ENCODE results near the gene CHST9. TPM values are rescaled to one million over a fixed set of nuclear protein-coding genes. Genes with fewer than 3 reads are reported as not detected.
"Not testable (repeated sequence)": the region's sequence is repeated elsewhere in the genome, so short reads cannot be mapped to it uniquely, and the experiment has no call there.

Gene CHST9
- polyA plus RNA-seq, 12 donors: 0.08 to 0.54 (median 0.31) TPM; not detected in 2

GRCh38 chr18:27104743-27105142 lies 80.4 kb downstream of the CHST9 start:
- no peak for DNase-seq

- DNase-seq: no peak
Observed at GRCh38 chr18:27094621-27095020, 90.5 kb downstream of the CHST9 start.

- DNase-seq: not testable (repeated sequence)
Observed at GRCh38 chr18:27093290-27093689, 91.8 kb downstream of the CHST9 start.

DNA sequence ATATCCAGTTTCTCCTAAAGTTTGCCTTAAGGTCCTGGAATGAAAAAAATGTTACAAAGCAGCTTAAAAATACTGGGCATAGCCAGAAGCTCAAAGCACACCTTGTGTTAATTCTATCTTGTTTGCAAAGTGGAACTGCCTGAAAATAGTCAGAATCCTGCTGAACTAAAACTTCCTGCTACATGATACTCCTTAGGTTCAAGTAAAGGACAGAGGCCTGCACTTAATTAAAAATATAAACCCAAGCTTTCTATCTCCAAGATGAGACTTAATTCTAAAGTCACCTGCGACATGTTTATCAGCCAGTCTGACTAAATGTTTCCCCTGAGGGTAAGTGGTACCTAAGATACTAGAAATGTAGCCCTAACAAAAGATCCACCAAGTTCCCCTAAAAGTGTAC lies 103.4 kb downstream of the CHST9 start:
- no peak for DNase-seq

GRCh38 chr18:27075828-27076227 lies 109.3 kb downstream of the CHST9 start:
- no peak for DNase-seq

DNA sequence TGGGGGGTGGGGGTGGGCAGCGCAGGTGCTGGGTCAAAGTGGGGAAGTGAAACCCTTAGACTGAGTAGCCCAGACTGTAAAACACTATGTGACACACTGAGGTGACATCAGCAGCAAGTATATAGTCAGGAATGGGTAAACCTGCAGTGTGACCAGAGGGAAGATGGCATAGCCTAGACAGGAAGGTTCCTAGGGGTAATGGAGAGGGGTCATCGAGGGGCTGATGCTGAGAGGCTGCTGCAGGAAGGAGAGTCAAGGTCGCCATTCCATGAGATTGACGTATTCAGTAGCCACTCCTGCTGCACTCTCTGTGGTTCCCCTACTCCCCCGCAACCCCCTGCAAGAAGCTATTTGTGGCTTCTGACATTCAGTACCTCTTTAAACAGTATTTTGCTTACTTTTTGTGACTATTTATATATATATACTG lies 111.7 kb downstream of the CHST9 start:
- no peak for DNase-seq

- no peak for DNase-seq
Observed at GRCh38 chr18:27064673-27065072, 120.4 kb downstream of the CHST9 start.

DNA sequence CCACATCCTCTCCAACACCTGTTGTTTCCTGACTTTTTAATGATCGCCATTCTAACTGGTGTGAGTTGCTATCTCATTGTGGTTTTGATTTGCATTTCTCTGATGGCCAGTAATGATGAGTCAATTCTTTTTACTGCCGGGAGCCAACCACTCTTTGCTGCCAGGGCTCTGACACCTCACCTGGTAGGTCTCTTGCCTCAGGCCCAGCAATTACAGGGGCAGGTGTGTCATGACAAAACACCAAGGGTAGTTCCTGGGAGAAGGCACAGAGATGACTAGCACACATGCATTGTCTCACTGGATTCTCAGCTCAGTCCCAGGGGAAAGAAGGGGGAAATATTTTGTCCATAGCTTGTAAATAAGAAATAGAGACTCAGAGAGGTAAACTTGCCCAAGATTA lies 122.3 kb downstream of the CHST9 start:
- DNase-seq: no peak

GRCh38 chr18:27061488-27062095 lies 123.5 kb downstream of the CHST9 start:
- DNase-seq: no peak

DNA sequence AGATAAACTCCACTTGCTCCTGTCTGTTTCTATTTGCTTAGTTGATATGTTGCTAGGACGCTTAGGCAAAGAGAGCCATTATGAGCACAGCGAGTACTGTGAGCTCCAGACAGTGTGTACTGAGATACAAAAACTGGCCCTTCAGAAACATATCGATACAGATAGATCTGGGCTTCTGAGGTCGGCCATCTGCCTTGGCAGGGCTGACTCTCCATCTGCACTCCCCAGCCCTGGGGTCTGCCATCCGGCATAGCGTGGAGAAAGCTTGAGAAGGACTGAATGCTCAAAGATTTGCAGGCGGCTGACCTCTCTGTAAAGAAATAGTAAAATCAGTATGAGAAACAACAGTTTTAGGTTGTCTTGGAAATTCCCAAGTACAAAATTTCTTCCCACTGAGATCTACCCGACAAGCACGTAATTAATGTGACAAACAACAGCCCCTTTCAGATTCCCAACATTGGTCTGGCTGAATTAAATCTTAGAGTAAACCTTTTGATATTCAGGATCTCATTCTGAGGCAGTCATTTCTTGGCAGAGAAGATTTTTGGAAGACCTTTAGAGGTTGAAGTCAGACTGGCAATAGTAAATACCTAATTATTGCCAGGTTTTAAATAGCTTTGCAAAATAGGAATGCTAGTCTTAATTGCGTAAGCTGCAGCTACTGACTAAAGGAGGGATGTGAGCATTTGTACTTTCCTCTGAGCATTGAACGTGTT lies 127.4 kb downstream of the CHST9 start:
- no peak for DNase-seq

DNA sequence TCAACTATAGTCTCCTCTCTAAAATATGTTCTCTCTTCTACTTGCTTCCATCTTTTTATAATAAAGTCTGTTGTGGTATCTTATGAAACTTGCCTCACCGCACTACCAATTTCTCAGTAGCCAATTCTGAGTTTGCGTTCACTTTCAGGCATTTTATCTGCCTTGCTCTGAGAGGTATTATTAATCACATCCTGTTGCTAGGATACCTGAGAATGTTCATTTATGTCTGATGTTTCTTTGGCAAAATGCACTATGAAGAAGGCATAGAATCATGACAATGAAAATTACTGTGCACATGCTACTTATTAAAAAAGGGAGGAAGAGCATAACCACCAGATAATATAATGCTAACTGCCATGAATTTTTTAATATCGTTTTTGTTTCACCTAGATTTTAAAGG lies 130.2 kb downstream of the CHST9 start:
- no peak for DNase-seq

- DNase-seq: no peak
Observed at GRCh38 chr18:27049969-27050368, 135.1 kb downstream of the CHST9 start.

GRCh38 chr18:27045342-27045741 lies 139.8 kb downstream of the CHST9 start:
- DNase-seq: no peak

- DNase-seq: no peak
Observed at GRCh38 chr18:27042177-27042576, 142.9 kb downstream of the CHST9 start.

- no peak for DNase-seq
Observed at GRCh38 chr18:27040796-27041195, 144.3 kb downstream of the CHST9 start.

GRCh38 chr18:27033722-27034121 lies 151.4 kb downstream of the CHST9 start:
- no peak for DNase-seq

- DNase-seq: no peak
Observed at GRCh38 chr18:27030421-27030820, 154.7 kb downstream of the CHST9 start.

GRCh38 chr18:27022477-27022876 lies 162.6 kb downstream of the CHST9 start:
- DNase-seq: no peak

DNA sequence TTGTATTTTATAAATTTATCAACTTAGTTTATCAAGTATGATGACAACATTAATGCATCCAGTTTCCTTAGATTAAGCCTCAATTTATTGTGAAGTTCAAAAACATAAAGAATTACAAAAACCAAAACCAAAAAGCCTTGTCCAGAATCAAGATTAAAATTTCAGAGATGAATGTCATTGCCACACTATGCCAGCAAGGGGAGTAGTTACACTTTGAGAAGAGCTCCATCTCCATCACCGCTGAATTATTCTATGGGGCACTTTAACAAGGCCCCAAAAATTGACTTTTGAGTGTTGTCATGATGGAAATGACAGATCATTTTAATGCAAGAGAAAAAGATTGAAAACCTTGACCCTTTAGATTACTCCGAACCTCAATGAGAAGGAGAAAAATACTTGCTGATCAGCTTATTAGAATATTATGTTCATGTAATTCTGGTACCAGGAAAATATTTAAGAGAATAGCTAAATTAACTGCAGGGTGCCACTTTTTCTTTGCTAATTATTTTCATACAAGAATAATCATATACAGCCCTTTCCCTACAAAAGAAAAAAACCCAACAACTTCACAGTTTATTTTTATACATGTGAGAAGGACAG lies 167.1 kb downstream of the CHST9 start:
- DNase-seq: no peak

DNA sequence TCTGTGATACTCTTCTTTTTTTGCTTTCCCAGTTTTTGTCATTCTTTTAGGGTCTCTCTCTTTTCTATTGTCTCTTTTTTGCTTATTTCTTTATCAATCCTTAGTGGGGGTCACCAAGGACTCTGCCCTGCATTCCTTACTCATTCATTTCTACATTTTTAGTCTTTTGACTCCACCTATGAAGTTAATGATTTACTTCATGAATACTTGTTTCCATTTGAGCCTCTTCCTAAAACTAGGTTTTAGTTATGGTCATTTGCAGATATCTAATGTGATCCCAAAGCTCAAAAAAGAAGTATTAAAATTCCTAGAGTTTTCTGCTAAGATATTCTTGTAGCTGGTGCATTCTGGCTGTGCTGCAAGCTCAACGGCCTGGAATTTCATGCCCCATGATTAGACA lies 170.3 kb downstream of the CHST9 start:
- no peak for DNase-seq

- no peak for DNase-seq
Observed at GRCh38 chr18:27010784-27011183, 174.3 kb downstream of the CHST9 start.

DNA sequence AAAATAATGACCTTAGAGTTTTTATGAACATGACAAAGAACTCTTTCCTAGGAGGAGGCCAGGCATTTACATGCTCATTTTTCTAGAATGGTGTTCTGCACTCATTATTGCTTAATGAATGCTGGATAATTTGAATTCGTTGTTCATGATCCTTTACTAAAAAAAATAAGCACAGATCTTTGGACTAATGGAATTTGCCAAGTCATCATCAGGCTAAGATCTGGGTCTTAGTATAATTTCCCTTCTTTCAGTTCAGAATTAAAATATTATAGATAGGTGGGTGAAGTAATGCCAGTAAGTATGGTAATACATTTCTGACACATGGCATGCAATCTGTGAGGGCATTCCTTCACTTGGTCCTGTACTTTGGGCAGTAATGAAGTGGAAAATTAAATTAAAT lies 175.8 kb downstream of the CHST9 start:
- DNase-seq: no peak

GRCh38 chr18:27008575-27008974 lies 176.5 kb downstream of the CHST9 start:
- DNase-seq: no peak

Data from muscle of arm (tissue), 12 donors.